ENCODE results near the gene DLST.
"Not testable (repeated sequence)": the region's sequence is repeated elsewhere in the genome, so short reads cannot be mapped to it uniquely, and the experiment has no call there.

The DLST gene

GRCh38 chr14:74920281-74920680, 38.6 kb downstream of the DLST start:
- no peak for DNase-seq

- no peak for DNase-seq
These were observed 39.4 kb downstream of the DLST start for GRCh38 chr14:74921053-74921620.

GRCh38 chr14:74921987-74922751, 40.5 kb downstream of the DLST start:
- DNase-seq, result no peak

- DNase-seq, result no peak
These were observed 41.2 kb downstream of the DLST start, which contains the start of gene RPS6KL1 for GRCh38 chr14:74922752-74923401. TSS of gene RPS6KL1 (minus strand) at chr14:74923260. CDS start at chr14:74921541, 1,719 bp downstream.

- no peak for DNase-seq
These were observed 42.3 kb downstream of the DLST start for GRCh38 chr14:74924061-74924460.

GRCh38 chr14:74927225-74927624, 45.5 kb downstream of the DLST start:
- no peak for DNase-seq

GRCh38 chr14:74929242-74929641, 47.5 kb downstream of the DLST start:
- no peak for DNase-seq

- DNase-seq, result not testable (repeated sequence)
These were observed 50.0 kb downstream of the DLST start for GRCh38 chr14:74931744-74932143.

- DNase-seq, result no peak
These were observed 50.7 kb downstream of the DLST start for GRCh38 chr14:74932401-74932901.

GRCh38 chr14:74932936-74933335, 51.2 kb downstream of the DLST start:
- DNase-seq, result not testable (repeated sequence)

GRCh38 chr14:74934041-74934440, 52.3 kb downstream of the DLST start:
- no peak for DNase-seq

- no peak for DNase-seq
These were observed 53.0 kb downstream of the DLST start for GRCh38 chr14:74934476-74935359.

GRCh38 chr14:74935360-74935680, 53.6 kb downstream of the DLST start:
- no peak for DNase-seq

GRCh38 chr14:74936151-74936550, 54.4 kb downstream of the DLST start:
- no peak for DNase-seq

GRCh38 chr14:74936731-74937130, 55.0 kb downstream of the DLST start:
- no peak for DNase-seq

- no peak for DNase-seq
These were observed 55.5 kb downstream of the DLST start for GRCh38 chr14:74937171-74937570.

- no peak for DNase-seq
These were observed 57.1 kb downstream of the DLST start for GRCh38 chr14:74938531-74939495.

- DNase-seq, result no peak
These were observed 59.3 kb downstream of the DLST start for GRCh38 chr14:74940956-74941565.

- no peak for DNase-seq
These were observed 60.0 kb downstream of the DLST start for GRCh38 chr14:74941676-74942097.

GRCh38 chr14:74942181-74942580, 60.5 kb downstream of the DLST start:
- no peak for DNase-seq

GRCh38 chr14:74942608-74943007, 60.9 kb downstream of the DLST start:
- DNase-seq, result no peak

Measured in GOT3 (cell line).